Hepatocyte (in vitro differentiated cells): Measurements from ENCODE around the gene SORL1. TPM values are rescaled to one million over a fixed set of nuclear protein-coding genes. Genes with fewer than 3 reads are reported as not detected.

Experiments
- DNase-seq: peaks from one replicate; pipeline ENCODE4 v3.0.0-alpha.2; 2016; ENCODE audit warnings: low spot score
- H2AFZ ChIP-seq: fragments of 200-600 bp; sonication (generic); 2 replicates; pipeline ENCODE4 v1.6.0; 2016; ENCODE audit warnings: antibody characterized with exemption, mild to moderate bottlenecking
- H3K27ac ChIP-seq: fragments of 200-600 bp; sonication (generic); 2 replicates; pipeline ENCODE4 v1.5.1; 2016; ENCODE audit warnings: mild to moderate bottlenecking
- H3K27me3 ChIP-seq: fragments of 200-600 bp; sonication (generic); 2 replicates; pipeline ENCODE4 v1.6.1; 2016
- H3K36me3 ChIP-seq: fragments of 200-600 bp; sonication (generic); replicated peaks from 2 replicates; pipeline ENCODE4 v1.5.1; 2016; ENCODE audit warnings: low read depth; ENCODE audit not compliant: insufficient read depth
- H3K4me1 ChIP-seq: fragments of 200-600 bp; sonication (generic); 2 replicates; pipeline ENCODE4 v1.5.1; 2016; ENCODE audit warnings: mild to moderate bottlenecking, moderate library complexity; ENCODE audit not compliant: insufficient read depth
- H3K4me2 ChIP-seq: fragments of 200-600 bp; sonication (generic); 2 replicates; pipeline ENCODE4 v1.6.0; 2016
- H3K4me3 ChIP-seq: fragments of 200-600 bp; sonication (generic); 2 replicates; pipeline ENCODE4 v1.5.1; 2016; ENCODE audit warnings: mild to moderate bottlenecking
- H3K79me2 ChIP-seq: fragments of 200-600 bp; sonication (generic); 2 replicates; pipeline ENCODE4 v1.6.0; 2017; ENCODE audit warnings: mild to moderate bottlenecking
- H3K9me2 ChIP-seq: fragments of 200-600 bp; sonication (generic); replicated peaks from 2 replicates; pipeline ENCODE4 v1.6.0; 2017; ENCODE audit warnings: mild to moderate bottlenecking; ENCODE audit not compliant: insufficient read depth
- H3K9me3 ChIP-seq: fragments of 200-600 bp; sonication (generic); 2 replicates; pipeline ENCODE4 v1.5.1; 2016; ENCODE audit warnings: low read depth, mild to moderate bottlenecking
- H4K20me1 ChIP-seq: fragments of 200-600 bp; sonication (generic); 2 replicates; pipeline ENCODE4 v1.6.0; 2016; ENCODE audit warnings: mild to moderate bottlenecking; ENCODE audit not compliant: insufficient read depth, poor library complexity, severe bottlenecking
- CTCF ChIP-seq: fragments of 200-600 bp; sonication (generic); IDR thresholded peaks from 2 replicates; pipeline ENCODE4 v1.5.1; 2016; ENCODE audit warnings: antibody characterized with exemption, mild to moderate bottlenecking; ENCODE audit not compliant: poor library complexity
- EZH2 ChIP-seq: fragments of 200-600 bp; sonication (generic); IDR thresholded peaks from 2 replicates; pipeline ENCODE4 v1.6.1; 2016; ENCODE audit warnings: antibody characterized with exemption, mild to moderate bottlenecking, borderline replicate concordance
- EZH2phosphoT487 ChIP-seq: fragments of 200-600 bp; sonication (generic); IDR thresholded peaks from one replicate; pipeline ENCODE4 v1.6.1; 2018; ENCODE audit warnings: antibody characterized with exemption, mild to moderate bottlenecking, low read depth, moderate library complexity; ENCODE audit not compliant: unreplicated experiment, severe bottlenecking
- WGBS: methylation state at CpG from one replicate; pipeline ENCODE4 v1.1.6; 2016; ENCODE audit warnings: low lambda C conversion rate; ENCODE audit errors: missing lambda C conversion rate; 5-methylcytosine and 5-hydroxymethylcytosine counted together
- polyA plus RNA-seq: library from polyadenylated mRNA; unstranded; fragments of >200 nt; fragmentation: Nextera tagmentation; extraction: Ambion mirVana; gene quantifications from 2 replicates; pipeline ENCODE4 v1.2.1, GENCODE V29; 2016
- total RNA-seq: library from RNA; depleted of rRNA; stranded (reverse); fragments of >200 nt; gene quantifications from 2 replicates; pipeline ENCODE4 v1.2.3, GENCODE V29; 2014

SORL1 gene
- total and polyA plus RNA-seq, 2 experiments from 2014 or later: 13.5 to 26.5 TPM

- H3K36me3 ChIP-seq: no peaks in the 10 kb centered on the region
- H3K27me3 ChIP-seq: no peaks in the 10 kb centered on the region
- H3K9me2 ChIP-seq: no peaks in the 10 kb centered on the region
- no peaks in the 10 kb centered on the region for H4K20me1 ChIP-seq
- H2AFZ ChIP-seq: no peak overlapping the region
- H3K4me2 ChIP-seq: no peak overlapping the region
- no peak for DNase-seq
- no peak overlapping the region for H3K27ac ChIP-seq
- no peak overlapping the region for H3K4me3 ChIP-seq
- H3K9me3 ChIP-seq: no peaks in the 10 kb centered on the region
- H3K79me2 ChIP-seq: peaks cover 22% of the 10 kb centered on the region
- 81% methylated on average over 2 of the region's 2 CpGs for WGBS
- peaks cover 15% of the 10 kb centered on the region for H3K4me1 ChIP-seq
- TF ChIP-seq EZH2 (no peak), EZH2phosphoT487 (no peak), CTCF (no peak)
Measured at GRCh38 chr11:121472312-121472711, 20.2 kb downstream of the SORL1 start.

GRCh38 chr11:121473064-121473777 is 21.1 kb downstream of the SORL1 start:
- Histone ChIP-seq H2AFZ (no peak overlapping the region), H3K4me1 (peaks cover 6% of the 10 kb centered on the region), H3K4me3 (no peak overlapping the region), H3K79me2 (peaks cover 21% of the 10 kb centered on the region), H3K9me2 (no peaks in the 10 kb centered on the region), H3K27me3 (no peaks in the 10 kb centered on the region), H3K9me3 (no peaks in the 10 kb centered on the region), H3K4me2 (no peak overlapping the region), H4K20me1 (no peaks in the 10 kb centered on the region), H3K27ac (no peak overlapping the region), H3K36me3 (no peaks in the 10 kb centered on the region)
- no peak for DNase-seq
- WGBS: 85% methylated on average over 8 of the region's 8 CpGs
- TF ChIP-seq EZH2phosphoT487: no peak
- no peak for TF ChIP-seq CTCF
- TF ChIP-seq EZH2: no peak

- Histone ChIP-seq H3K4me1 (peaks cover 9% of the 10 kb centered on the region), H3K79me2 (peaks cover 10% of the 10 kb centered on the region), H3K4me2 (no peak overlapping the region), H3K4me3 (no peak overlapping the region), H2AFZ (no peak overlapping the region), H3K36me3 (no peaks in the 10 kb centered on the region), H3K27me3 (no peaks in the 10 kb centered on the region), H4K20me1 (no peaks in the 10 kb centered on the region), H3K9me3 (no peaks in the 10 kb centered on the region), H3K27ac (no peak overlapping the region), H3K9me2 (no peaks in the 10 kb centered on the region)
- DNase-seq: no peak
- 98% methylated on average over 7 of the region's 7 CpGs for WGBS
- TF ChIP-seq CTCF (no peak), EZH2phosphoT487 (no peak), EZH2 (no peak)
Measured at GRCh38 chr11:121474680-121475079, 22.6 kb downstream of the SORL1 start.
